IMR-90 (cell line): ENCODE measurements around the gene TTK. TPM values are rescaled to one million over a fixed set of nuclear protein-coding genes. Genes with fewer than 3 reads are reported as not detected.

ENCODE experiments used
- ATAC-seq: fragments of 200-7000 bp; cut with Tn5 transposase; 2 replicates; pipeline ENCODE4 v1.9.1; 2020; ENCODE audit warnings: low read depth, mild to moderate bottlenecking, moderate library complexity
- BruUV-seq: library from RNA; stranded (reverse); fragments of 400-500 nt; replicated peaks from 2 replicates; lab custom pipeline; 2021; lab: Mats Ljungman, UMichigan
- CTCF ChIA-PET: fragments of 300-600 bp; formaldehyde crosslinking; extraction: SDS; loops from one replicate; lab custom pipeline; 2021; ENCODE audit warnings: antibody characterized with exemption; lab: Yijun Ruan, JAX
- POLR2A ChIA-PET: fragments of 300-600 bp; sonication (Branson Sonifier 250); formaldehyde crosslinking; loops from one replicate; lab custom pipeline; 2022; ENCODE audit warnings: antibody characterized with exemption; ENCODE audit not compliant: unreplicated experiment; lab: Charles Lee
- DNase-seq: peaks from one replicate; pipeline ENCODE4 v3.0.0; 2013
- H2AFZ ChIP-seq: replicated peaks from 2 replicates; pipeline ENCODE3; 2013; ENCODE audit warnings: low read length, mild to moderate bottlenecking; ENCODE audit not compliant: poor library complexity
- H2AK5ac ChIP-seq: 2 replicates; pipeline ENCODE4 v1.6.1; 2013; ENCODE audit warnings: low read depth, low read length, inconsistent platforms
- H2AK9ac ChIP-seq: replicated peaks from 2 replicates; pipeline ENCODE3; 2013; ENCODE audit warnings: mild to moderate bottlenecking, low read depth, low read length, moderate library complexity; ENCODE audit not compliant: poor library complexity
- H2BK120ac ChIP-seq: 2 replicates; pipeline ENCODE4 v1.6.1; 2013; ENCODE audit warnings: low read depth, low read length, inconsistent platforms
- H2BK15ac ChIP-seq: 3 replicates; pipeline ENCODE4 v1.6.1; 2013; ENCODE audit warnings: low read depth, low read length, inconsistent platforms
- H2BK20ac ChIP-seq: 2 replicates; pipeline ENCODE4 v1.6.1; 2013; ENCODE audit warnings: low read depth, mild to moderate bottlenecking, inconsistent platforms, low read length, moderate library complexity
- H2BK5ac ChIP-seq: 2 replicates; pipeline ENCODE4 v1.6.1; 2013; ENCODE audit warnings: mild to moderate bottlenecking, low read depth, low read length, inconsistent platforms; ENCODE audit not compliant: poor library complexity, severe bottlenecking
- H3K14ac ChIP-seq: replicated peaks from 2 replicates; pipeline ENCODE4 v1.6.1; 2013; ENCODE audit warnings: low read depth, low read length, inconsistent platforms
- H3K18ac ChIP-seq: 2 replicates; pipeline ENCODE4 v1.6.1; 2013; ENCODE audit warnings: low read depth, low read length, control low read depth
- H3K23ac ChIP-seq: 2 replicates; pipeline ENCODE4 v1.6.1; 2013; ENCODE audit warnings: low read depth, low read length, inconsistent platforms
- H3K27ac ChIP-seq: 2 replicates; pipeline ENCODE4 v1.5.1; 2013; ENCODE audit warnings: mild to moderate bottlenecking, control low read depth, low read length; ENCODE audit not compliant: insufficient read depth
- H3K27me3 ChIP-seq: 2 replicates; pipeline ENCODE4 v1.6.1; 2013; ENCODE audit warnings: low read length; ENCODE audit not compliant: control insufficient read depth, insufficient read depth
- H3K36me3 ChIP-seq: 2 replicates; pipeline ENCODE4 v1.6.1; 2013; ENCODE audit warnings: low read length, mixed read lengths; ENCODE audit not compliant: control insufficient read depth, insufficient read depth
- H3K4ac ChIP-seq: 2 replicates; pipeline ENCODE4 v1.6.1; 2013; ENCODE audit warnings: low read depth, low read length, inconsistent platforms
- H3K4me1 ChIP-seq: 2 replicates; pipeline ENCODE4 v1.6.1; 2013; ENCODE audit warnings: low read length, mixed read lengths; ENCODE audit not compliant: control insufficient read depth, insufficient read depth
- H3K4me2 ChIP-seq: 2 replicates; pipeline ENCODE4 v1.6.1; 2013; ENCODE audit warnings: low read depth, mild to moderate bottlenecking, control low read depth, low read length, moderate library complexity
- H3K4me3 ChIP-seq: 2 replicates; pipeline ENCODE4 v1.5.1; 2013; ENCODE audit warnings: low read depth, mild to moderate bottlenecking, control low read depth, low read length, moderate library complexity; ENCODE audit not compliant: insufficient read depth
- H3K56ac ChIP-seq: 2 replicates; pipeline ENCODE4 v1.6.1; 2013; ENCODE audit warnings: low read length, inconsistent platforms; ENCODE audit not compliant: insufficient read depth; ENCODE audit errors: extremely low read depth
- H3K79me1 ChIP-seq, 2 experiments: 2 replicates each; pipeline ENCODE4 v1.6.1; 2013; ENCODE audit warnings: low read length in 2 of 2, inconsistent platforms in 1 of 2, low read depth in 1 of 2
- H3K9ac ChIP-seq: 2 replicates; pipeline ENCODE4 v1.6.1; 2013; ENCODE audit warnings: low read depth, low read length, control low read depth
- H3K9me1 ChIP-seq: 2 replicates; pipeline ENCODE4 v1.6.1; 2013; ENCODE audit warnings: low read length, inconsistent platforms; ENCODE audit not compliant: insufficient read depth
- H3K9me3 ChIP-seq: 2 replicates; pipeline ENCODE4 v1.6.1; 2013; ENCODE audit warnings: low read length; ENCODE audit not compliant: control insufficient read depth, insufficient read depth
- H4K20me1 ChIP-seq: 2 replicates; pipeline ENCODE4 v1.6.1; 2013; ENCODE audit warnings: low read length, inconsistent platforms; ENCODE audit not compliant: insufficient read depth
- H4K5ac ChIP-seq: 2 replicates; pipeline ENCODE4 v1.6.1; 2013; ENCODE audit warnings: mild to moderate bottlenecking, low read depth, low read length, control low read depth
- H4K8ac ChIP-seq, 2 experiments: 2 replicates each; pipeline ENCODE4 v1.6.1; 2013; ENCODE audit warnings: low read depth in 2 of 2, low read length in 2 of 2, control low read depth in 1 of 2, inconsistent platforms in 1 of 2
- H4K91ac ChIP-seq: 2 replicates; pipeline ENCODE4 v1.6.1; 2013; ENCODE audit warnings: low read depth, low read length, inconsistent platforms; ENCODE audit not compliant: insufficient read depth
- BHLHE40 ChIP-seq: fragments of 150-350 bp; IDR thresholded peaks from 2 replicates; pipeline ENCODE4 v1.6.1; 2016; ENCODE audit warnings: mild to moderate bottlenecking, low read depth, low read length
- CEBPB ChIP-seq: IDR thresholded peaks from 2 replicates; pipeline ENCODE4 v1.6.1; 2012; ENCODE audit warnings: low read depth, low read length, improper control_type of control experiment
- CHD1 ChIP-seq: IDR thresholded peaks from 2 replicates; pipeline ENCODE4 v1.6.1; 2012; ENCODE audit warnings: low read depth, low read length, improper control_type of control experiment
- CTCF ChIP-seq: conservative IDR thresholded peaks from 2 replicates; pipeline ENCODE4 v1.5.1; 2012; ENCODE audit warnings: mild to moderate bottlenecking, low read depth, low read length, improper control_type of control experiment
- FOS ChIP-seq: fragments of 150-350 bp; IDR thresholded peaks from 2 replicates; pipeline ENCODE4 v1.6.1; 2016; ENCODE audit warnings: low read depth, low read length
- MAFK ChIP-seq: IDR thresholded peaks from 2 replicates; pipeline ENCODE4 v1.6.1; 2012; ENCODE audit warnings: low read depth, low read length, improper control_type of control experiment
- MAZ ChIP-seq: IDR thresholded peaks from 2 replicates; pipeline ENCODE4 v1.6.1; 2012; ENCODE audit warnings: low read depth, mild to moderate bottlenecking, low read length, improper control_type of control experiment, moderate library complexity, borderline replicate concordance
- MXI1 ChIP-seq: IDR thresholded peaks from 2 replicates; pipeline ENCODE4 v1.6.1; 2012; ENCODE audit warnings: low read depth, mild to moderate bottlenecking, low read length, moderate library complexity, borderline replicate concordance
- NFE2L2 ChIP-seq: fragments of 150-350 bp; IDR thresholded peaks from 2 replicates; pipeline ENCODE4 v1.6.1; 2016; ENCODE audit warnings: low read depth, mild to moderate bottlenecking, low read length
- POLR2A ChIP-seq: IDR thresholded peaks from 2 replicates; pipeline ENCODE4 v1.6.1; 2012; ENCODE audit warnings: mild to moderate bottlenecking, low read depth, low read length
- RAD21 ChIP-seq: IDR thresholded peaks from 2 replicates; pipeline ENCODE4 v1.6.1; 2012; ENCODE audit warnings: low read length, improper control_type of control experiment
- RCOR1 ChIP-seq: IDR thresholded peaks from 2 replicates; pipeline ENCODE4 v1.6.1; 2012; ENCODE audit warnings: mild to moderate bottlenecking, low read length, improper control_type of control experiment; ENCODE audit not compliant: insufficient replicate concordance
- RFX5 ChIP-seq: IDR thresholded peaks from 2 replicates; pipeline ENCODE4 v1.8.0; 2012; ENCODE audit warnings: low read depth, mild to moderate bottlenecking, low read length, moderate library complexity
- SMC3 ChIP-seq: fragments of 150-350 bp; IDR thresholded peaks from 2 replicates; pipeline ENCODE4 v1.6.1; 2016; ENCODE audit warnings: low read depth, mild to moderate bottlenecking, antibody characterized with exemption, low read length, moderate library complexity
- WGBS, 2 experiments: methylation state at CpG; one replicate each; pipeline versions ENCODE4 v1.1.5 to v1.1.7; 2013; ENCODE audit warnings: missing lambda C conversion rate in 2 of 2; ENCODE audit not compliant: insufficient read length in 1 of 2; ENCODE audit errors: extremely low coverage in 2 of 2; 5-methylcytosine and 5-hydroxymethylcytosine counted together
- dilution Hi-C: fragments of 300-500 bp; cut with HindIII; formaldehyde crosslinking; loops from one replicate; pipeline ENCODE4 v1.14.3; 2018; ENCODE audit warnings: low sequenced_read_pairs; ENCODE audit not compliant: unreplicated experiment
- in situ Hi-C: fragments of 300-500 bp; cut with MboI; formaldehyde crosslinking; loops from 3 replicates; pipeline ENCODE4 v1.14.3; 2019; ENCODE audit warnings: low sequenced_read_pairs, inconsistent platforms, mixed read lengths
- intact Hi-C: fragments of 100-400 bp; cut with micrococcal nuclease; formaldehyde crosslinking; loops from 2 replicates; pipeline ENCODE4 v1.10.0; 2022
- polyA plus RNA-seq, 3 experiments: library from polyadenylated mRNA; depleted of rRNA; stranded (reverse); fragments of >200 nt; gene quantifications; 2 replicates each; pipeline ENCODE4 v1.2.3, GENCODE V29; 2012; ENCODE audit warnings: low replicate concordance in 1 of 3
- total RNA-seq: library from RNA; depleted of rRNA; stranded (reverse); fragments of >200 nt; gene quantifications from 2 replicates; pipeline ENCODE4 v1.2.3, GENCODE V29; 2012
- TF ChIP-seq, protein P1 (sequence below): fragments of 150-350 bp; IDR thresholded peaks from 2 replicates; pipeline ENCODE4 v1.6.1; 2017; ENCODE audit warnings: mild to moderate bottlenecking, antibody characterized with exemption, low read length, low read depth
- TF ChIP-seq, protein P2 (sequence below): fragments of 150-350 bp; IDR thresholded peaks from 2 replicates; pipeline ENCODE4 v1.6.1; 2016; ENCODE audit warnings: low read depth, mild to moderate bottlenecking, low read length, moderate library complexity, borderline replicate concordance

The TTK gene
- total and polyA plus RNA-seq, 2 of the 4 experiments (the other 2 are of a cell fraction), result 7.5 to 21.5 TPM

DNA sequence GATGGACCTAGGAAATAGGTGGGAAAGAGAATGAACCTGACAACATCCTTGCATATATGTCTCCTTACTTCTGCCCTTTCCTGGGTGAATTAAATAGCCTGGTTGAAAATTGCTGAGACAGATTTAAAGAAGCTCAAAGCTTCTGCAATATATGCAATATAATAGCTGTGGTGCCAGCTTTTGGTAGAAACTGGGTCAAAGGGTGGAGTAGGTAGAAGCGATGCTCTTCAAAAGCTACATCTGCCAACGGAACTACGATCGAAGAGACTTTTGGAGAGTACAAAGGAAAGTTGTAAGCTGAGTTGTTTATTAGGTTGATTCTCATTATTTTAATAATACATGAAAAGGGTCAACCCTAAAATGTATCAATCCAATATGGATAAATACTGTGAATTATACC, 22.8 kb upstream of the TTK start:
- Histone ChIP-seq H3K4me1 (no peaks in the 10 kb centered on the region), H3K23ac (no peak overlapping the region), H2AFZ (no peak overlapping the region), H3K14ac (no peak overlapping the region), H3K56ac (no peak overlapping the region), H3K79me1 (no peaks in the 10 kb centered on the region), H2AK9ac (no peak overlapping the region), H3K27ac (no peak overlapping the region), H4K8ac (no peak overlapping the region), H3K9me1 (no peaks in the 10 kb centered on the region), H3K36me3 (no peaks in the 10 kb centered on the region), H3K9me3 (no peaks in the 10 kb centered on the region), H2BK120ac (no peak overlapping the region), H2BK15ac (no peak overlapping the region), H3K18ac (no peak overlapping the region), H4K91ac (no peak overlapping the region), H3K9ac (no peak overlapping the region), H3K27me3 (peaks cover 5% of the 10 kb centered on the region; the same call in 1 of the 2 replicates), H3K4me2 (no peak overlapping the region), H4K20me1 (no peaks in the 10 kb centered on the region), H2BK5ac (no peak overlapping the region), H3K4ac (no peak overlapping the region), H4K5ac (no peak overlapping the region), H2AK5ac (no peak overlapping the region), H2BK20ac (no peak overlapping the region), H3K4me3 (no peak overlapping the region)
- POLR2A ChIA-PET, result interaction anchor here (0.7 kb wide), 1 partner anchor 32 kb away, joined by 6 read pairs; no protein-coding TSS in a partner anchor
- in situ Hi-C loops (no loop called here), intact Hi-C loops (no loop called here), dilution Hi-C loops (no loop called here)
- ATAC-seq (no peak), DNase-seq (no peak)
- WGBS, 2 experiments, result no CpG with 5 or more reads among the region's 4 CpGs
- CTCF ChIA-PET, result no interaction called here
- no TSS peak for BruUV-seq
- TF ChIP-seq MAZ (no peak), RCOR1 (no peak), POLR2A (no peak), BHLHE40 (no peak), RAD21 (no peak), MAFK (no peak), RFX5 (no peak), MXI1 (no peak), NFE2L2 (no peak), SMC3 (no peak), CTCF (no peak), CHD1 (no peak), FOS (no peak), CEBPB (no peak)
- TF ChIP-seq, protein P1, sequence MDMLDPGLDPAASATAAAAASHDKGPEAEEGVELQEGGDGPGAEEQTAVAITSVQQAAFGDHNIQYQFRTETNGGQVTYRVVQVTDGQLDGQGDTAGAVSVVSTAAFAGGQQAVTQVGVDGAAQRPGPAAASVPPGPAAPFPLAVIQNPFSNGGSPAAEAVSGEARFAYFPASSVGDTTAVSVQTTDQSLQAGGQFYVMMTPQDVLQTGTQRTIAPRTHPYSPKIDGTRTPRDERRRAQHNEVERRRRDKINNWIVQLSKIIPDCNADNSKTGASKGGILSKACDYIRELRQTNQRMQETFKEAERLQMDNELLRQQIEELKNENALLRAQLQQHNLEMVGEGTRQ, result no peak
- TF ChIP-seq, protein P2, sequence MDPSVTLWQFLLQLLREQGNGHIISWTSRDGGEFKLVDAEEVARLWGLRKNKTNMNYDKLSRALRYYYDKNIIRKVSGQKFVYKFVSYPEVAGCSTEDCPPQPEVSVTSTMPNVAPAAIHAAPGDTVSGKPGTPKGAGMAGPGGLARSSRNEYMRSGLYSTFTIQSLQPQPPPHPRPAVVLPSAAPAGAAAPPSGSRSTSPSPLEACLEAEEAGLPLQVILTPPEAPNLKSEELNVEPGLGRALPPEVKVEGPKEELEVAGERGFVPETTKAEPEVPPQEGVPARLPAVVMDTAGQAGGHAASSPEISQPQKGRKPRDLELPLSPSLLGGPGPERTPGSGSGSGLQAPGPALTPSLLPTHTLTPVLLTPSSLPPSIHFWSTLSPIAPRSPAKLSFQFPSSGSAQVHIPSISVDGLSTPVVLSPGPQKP, result no peak
